Renal pelvis (tissue), 4 donors: ENCODE data around the gene VAV2. TPM values are rescaled to one million over a fixed set of nuclear protein-coding genes. Genes with fewer than 3 reads are reported as not detected.
"Not testable (repeated sequence)": the region's sequence is repeated elsewhere in the genome, so short reads cannot be mapped to it uniquely, and the experiment has no call there.

ENCODE experiments used
- DNase-seq: peaks from one replicate; pipeline ENCODE4 v3.0.0-alpha.2; 2013
- polyA plus RNA-seq, 3 donors: library from polyadenylated mRNA; unstranded; fragments of 120-200 nt; gene quantifications; one replicate each; pipeline ENCODE4 v1.2.1, GENCODE V29; 2013; ENCODE audit not compliant: insufficient read length in 3 of 3

Gene VAV2
- polyA plus RNA-seq, 3 donors = 36.6 to 55.8 (median 37.4) TPM

- DNase-seq = no peak
Measured at GRCh38 chr9:133971121-133971951, 20.8 kb downstream of the VAV2 start.

- no peak for DNase-seq
Measured at GRCh38 chr9:133970581-133971058, 21.5 kb downstream of the VAV2 start.

GRCh38 chr9:133969681-133970580, 22.2 kb downstream of the VAV2 start:
- no peak for DNase-seq

- DNase-seq = no peak
Measured at GRCh38 chr9:133968966-133969617, 23.0 kb downstream of the VAV2 start.

- no peak for DNase-seq
Measured at GRCh38 chr9:133968428-133968827, 23.7 kb downstream of the VAV2 start.

- DNase-seq = no peak
Measured at GRCh38 chr9:133967024-133967741, 24.9 kb downstream of the VAV2 start.

GRCh38 chr9:133964463-133964862, 27.7 kb downstream of the VAV2 start:
- DNase-seq = no peak

- DNase-seq = no peak
Measured at GRCh38 chr9:133963166-133963565, 29.0 kb downstream of the VAV2 start.

- no peak for DNase-seq
Measured at GRCh38 chr9:133962341-133962740, 29.8 kb downstream of the VAV2 start.

- no peak for DNase-seq
Measured at GRCh38 chr9:133961226-133962165, 30.6 kb downstream of the VAV2 start.

- no peak for DNase-seq
Measured at GRCh38 chr9:133960568-133961129, 31.5 kb downstream of the VAV2 start.

- DNase-seq = no peak
Measured at GRCh38 chr9:133959966-133960567, 32.1 kb downstream of the VAV2 start.

- no peak for DNase-seq
Measured at GRCh38 chr9:133959171-133959570, 33.0 kb downstream of the VAV2 start.

- no peak for DNase-seq
Measured at GRCh38 chr9:133958756-133959155, 33.4 kb downstream of the VAV2 start.

GRCh38 chr9:133957772-133958171, 34.4 kb downstream of the VAV2 start:
- DNase-seq = not testable (repeated sequence)

- no peak for DNase-seq
Measured at GRCh38 chr9:133957328-133957727, 34.8 kb downstream of the VAV2 start.

GRCh38 chr9:133956520-133957076, 35.5 kb downstream of the VAV2 start:
- no peak for DNase-seq

- no peak for DNase-seq
Measured at GRCh38 chr9:133955821-133956411, 36.2 kb downstream of the VAV2 start.
